ENCODE data around the gene TAF15.

Gene TAF15

GRCh38 chr17:35864853-35865252 is 55.6 kb downstream of the TAF15 start:
- no peak for TF ChIP-seq CTCF (IDR thresholded peaks at IDR 0.05; ENCODE audit: low read depth, low read length)
- Histone ChIP-seq H3K9me3 (ENCODE audit: severe bottlenecking) (no peaks in the 10 kb centered on the region), H3K27ac (no peak overlapping the region), H3K4me3 (ENCODE audit: low read depth, low read length) (no peak overlapping the region), H3K36me3 (no peaks in the 10 kb centered on the region), H3K27me3 (ENCODE audit: insufficient read depth, low read depth, severe bottlenecking) (no peaks in the 10 kb centered on the region)
- no peak for DNase-seq

- Histone ChIP-seq H3K27ac (no peak overlapping the region), H3K4me3 (ENCODE audit: low read depth, low read length) (no peak overlapping the region), H3K27me3 (ENCODE audit: insufficient read depth, low read depth, severe bottlenecking) (no peaks in the 10 kb centered on the region), H3K36me3 (no peaks in the 10 kb centered on the region), H3K9me3 (ENCODE audit: severe bottlenecking) (no peaks in the 10 kb centered on the region)
- DNase-seq, result no peak
- no peak for TF ChIP-seq CTCF (IDR thresholded peaks at IDR 0.05; ENCODE audit: low read depth, low read length)
Observed at GRCh38 chr17:35865412-35866340, 56.4 kb downstream of the TAF15 start.

- no peaks in the 10 kb centered on the region for H3K36me3 ChIP-seq
- no peaks in the 10 kb centered on the region for H3K27me3 ChIP-seq (ENCODE audit: insufficient read depth, low read depth, severe bottlenecking)
- no peak overlapping the region for H3K27ac ChIP-seq
- no peak for DNase-seq
- no peaks in the 10 kb centered on the region for H3K9me3 ChIP-seq (ENCODE audit: severe bottlenecking)
- no peak overlapping the region for H3K4me3 ChIP-seq (ENCODE audit: low read depth, low read length)
- no peak for TF ChIP-seq CTCF (IDR thresholded peaks at IDR 0.05; ENCODE audit: low read depth, low read length)
Observed at GRCh38 chr17:35866341-35866950, 57.2 kb downstream of the TAF15 start.

GRCh38 chr17:35867574-35867973 is 58.3 kb downstream of the TAF15 start:
- no peak for TF ChIP-seq CTCF (IDR thresholded peaks at IDR 0.05; ENCODE audit: low read depth, low read length)
- Histone ChIP-seq H3K4me3 (ENCODE audit: low read depth, low read length) (no peak overlapping the region), H3K27ac (no peak overlapping the region), H3K9me3 (ENCODE audit: severe bottlenecking) (no peaks in the 10 kb centered on the region), H3K27me3 (ENCODE audit: insufficient read depth, low read depth, severe bottlenecking) (no peaks in the 10 kb centered on the region), H3K36me3 (no peaks in the 10 kb centered on the region)
- DNase-seq, result no peak

GRCh38 chr17:35868737-35869136 is 59.5 kb downstream of the TAF15 start, which contains the start of gene HEATR9:
Gene HEATR9 (minus strand): TSS chr17:35868891. CDS start chr17:35868742, 149 bp downstream.
- Histone ChIP-seq H3K36me3 (no peaks in the 10 kb centered on the region), H3K27ac (no peak within 1 kb of the TSS), H3K4me3 (ENCODE audit: low read depth, low read length) (no peak within 1 kb of the TSS), H3K9me3 (ENCODE audit: severe bottlenecking) (no peaks in the 10 kb centered on the region), H3K27me3 (ENCODE audit: insufficient read depth, low read depth, severe bottlenecking) (no peaks in the 10 kb centered on the region)
- no peak for TF ChIP-seq CTCF (IDR thresholded peaks at IDR 0.05; ENCODE audit: low read depth, low read length)
- no peak for DNase-seq

All from WERI-Rb-1 (cell line).